Esophagus squamous epithelium (tissue), 4 donors: ENCODE measurements around the gene PGA3.

ENCODE experiments used
- POLR2A ChIP-seq, 4 donors: fragments of 450-650 bp; IDR thresholded peaks; one replicate each; pipeline ENCODE4 v1.6.1; 2017; ENCODE audit warnings: antibody characterized with exemption in 4 of 4, mild to moderate bottlenecking in 4 of 4, moderate library complexity in 3 of 4
- TF ChIP-seq, protein P1 (sequence below), 6 experiments: fragments of 450-650 bp in 4 of 6; fragments of 200-600 bp in 2 of 6; sonication (generic) in 2 of 6; IDR thresholded peaks; one replicate each; pipeline ENCODE4 v1.5.1; 2016 to 2019; ENCODE audit warnings: antibody characterized with exemption in 6 of 6, mild to moderate bottlenecking in 4 of 6, moderate library complexity in 4 of 6

DNA sequence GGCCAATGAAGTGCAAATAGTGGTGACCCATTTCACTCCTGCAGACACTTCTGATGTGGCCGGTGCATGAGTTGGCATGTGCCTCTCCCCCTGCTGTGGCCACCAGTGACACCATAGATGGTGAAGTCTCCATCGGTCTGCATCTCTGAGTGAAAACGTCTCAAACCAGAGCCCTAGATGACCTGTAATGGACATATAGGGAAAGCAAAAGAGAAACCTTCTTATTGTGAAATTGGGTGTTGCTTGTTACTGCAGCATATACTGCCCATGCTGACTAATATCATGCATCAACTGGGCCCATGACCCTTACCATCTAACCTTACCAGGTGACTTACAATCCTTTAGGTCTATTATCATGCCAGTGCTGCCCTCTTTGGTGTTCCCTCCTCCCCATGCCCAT, 30.4 kb upstream of the PGA3 start:
- TF ChIP-seq POLR2A (IDR thresholded peaks at IDR 0.05), result no peak
- TF ChIP-seq, protein P1, sequence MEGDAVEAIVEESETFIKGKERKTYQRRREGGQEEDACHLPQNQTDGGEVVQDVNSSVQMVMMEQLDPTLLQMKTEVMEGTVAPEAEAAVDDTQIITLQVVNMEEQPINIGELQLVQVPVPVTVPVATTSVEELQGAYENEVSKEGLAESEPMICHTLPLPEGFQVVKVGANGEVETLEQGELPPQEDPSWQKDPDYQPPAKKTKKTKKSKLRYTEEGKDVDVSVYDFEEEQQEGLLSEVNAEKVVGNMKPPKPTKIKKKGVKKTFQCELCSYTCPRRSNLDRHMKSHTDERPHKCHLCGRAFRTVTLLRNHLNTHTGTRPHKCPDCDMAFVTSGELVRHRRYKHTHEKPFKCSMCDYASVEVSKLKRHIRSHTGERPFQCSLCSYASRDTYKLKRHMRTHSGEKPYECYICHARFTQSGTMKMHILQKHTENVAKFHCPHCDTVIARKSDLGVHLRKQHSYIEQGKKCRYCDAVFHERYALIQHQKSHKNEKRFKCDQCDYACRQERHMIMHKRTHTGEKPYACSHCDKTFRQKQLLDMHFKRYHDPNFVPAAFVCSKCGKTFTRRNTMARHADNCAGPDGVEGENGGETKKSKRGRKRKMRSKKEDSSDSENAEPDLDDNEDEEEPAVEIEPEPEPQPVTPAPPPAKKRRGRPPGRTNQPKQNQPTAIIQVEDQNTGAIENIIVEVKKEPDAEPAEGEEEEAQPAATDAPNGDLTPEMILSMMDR (IDR thresholded peaks at IDR 0.05), result no peak
